Liver (tissue), 9 donors: Measurements from ENCODE around the gene SEZ6L. TPM values are rescaled to one million over a fixed set of nuclear protein-coding genes. Genes with fewer than 3 reads are reported as not detected.

Source experiments
- DNase-seq: peaks from one replicate; pipeline ENCODE4 v3.0.0-alpha.2; 2017; ENCODE audit warnings: low spot score
- H3K27ac ChIP-seq, 2 donors: one replicate each; pipeline ENCODE4 v1.7.0; 2013; ENCODE audit warnings: inconsistent platforms in 2 of 2, low read length in 2 of 2, control low read depth in 1 of 2, low read depth in 1 of 2, mild to moderate bottlenecking in 1 of 2
- H3K27me3 ChIP-seq, 4 donors: one replicate each; pipeline versions ENCODE4 v1.6.1 to v1.7.0; 2013; ENCODE audit warnings: low read length in 3 of 4, inconsistent platforms in 1 of 4, mild to moderate bottlenecking in 1 of 4, moderate library complexity in 1 of 4; ENCODE audit not compliant: control insufficient read depth in 4 of 4, insufficient read depth in 4 of 4
- H3K36me3 ChIP-seq, 4 donors: one replicate each; pipeline versions ENCODE4 v1.6.1 to v1.7.0; 2013; ENCODE audit warnings: low read length in 3 of 4, mild to moderate bottlenecking in 3 of 4, low read depth in 1 of 4, moderate library complexity in 1 of 4; ENCODE audit not compliant: control insufficient read depth in 4 of 4, insufficient read depth in 3 of 4
- H3K4me1 ChIP-seq, 4 donors: one replicate each; pipeline versions ENCODE4 v1.6.1 to v1.7.0; 2013; ENCODE audit warnings: low read length in 3 of 4, mild to moderate bottlenecking in 3 of 4, moderate library complexity in 1 of 4; ENCODE audit not compliant: control insufficient read depth in 4 of 4, insufficient read depth in 4 of 4
- H3K4me3 ChIP-seq, 3 donors: one replicate each; pipeline versions ENCODE4 v1.6.1 to v1.7.0; 2013; ENCODE audit warnings: low read length in 3 of 3, control low read depth in 1 of 3, low read depth in 1 of 3, mild to moderate bottlenecking in 1 of 3
- H3K9ac ChIP-seq, 2 donors: one replicate each; pipeline ENCODE4 v1.7.0; 2013; ENCODE audit warnings: low read length in 2 of 2, mild to moderate bottlenecking in 2 of 2, moderate library complexity in 2 of 2, control low read depth in 1 of 2, low read depth in 1 of 2
- H3K9me3 ChIP-seq, 4 donors: one replicate each; pipeline versions ENCODE4 v1.6.1 to v1.7.0; 2013; ENCODE audit warnings: low read length in 3 of 4; ENCODE audit not compliant: control insufficient read depth in 4 of 4
- CTCF ChIP-seq: fragments of 150-350 bp; IDR thresholded peaks from 2 replicates; pipeline ENCODE4 v1.5.1; 2017; ENCODE audit warnings: improper control_type of control experiment, low read depth, low read length; ENCODE audit not compliant: missing input control
- EGR1 ChIP-seq, 2 donors: IDR thresholded peaks; 2 replicates each; pipeline ENCODE4 v1.6.1; 2016 to 2018; ENCODE audit warnings: antibody characterized with exemption in 2 of 2, low read depth in 2 of 2
- FOXA1 ChIP-seq: IDR thresholded peaks from 2 replicates; pipeline ENCODE4 v1.6.1; 2016; ENCODE audit warnings: antibody characterized with exemption
- FOXA2 ChIP-seq: IDR thresholded peaks from 2 replicates; pipeline ENCODE4 v1.6.1; 2016; ENCODE audit warnings: antibody characterized with exemption
- GABPA ChIP-seq, 2 donors: IDR thresholded peaks in 1 of 2; conservative IDR thresholded peaks in 1 of 2; 2 replicates each; pipeline ENCODE4 v1.6.1; 2016; ENCODE audit warnings: antibody characterized with exemption in 2 of 2, mild to moderate bottlenecking in 1 of 2, moderate library complexity in 1 of 2
- HNF4A ChIP-seq, 2 donors: conservative IDR thresholded peaks; 2 replicates each; pipeline ENCODE4 v1.6.1; 2016; ENCODE audit warnings: antibody characterized with exemption in 2 of 2, mild to moderate bottlenecking in 2 of 2
- HNF4G ChIP-seq: IDR thresholded peaks from 2 replicates; pipeline ENCODE4 v1.6.1; 2016; ENCODE audit warnings: antibody characterized with exemption
- JUND ChIP-seq, 2 donors: IDR thresholded peaks; 2 replicates each; pipeline ENCODE4 v1.6.1; 2016; ENCODE audit warnings: antibody characterized with exemption in 2 of 2
- NR2F2 ChIP-seq: IDR thresholded peaks from 2 replicates; pipeline ENCODE4 v1.6.1; 2016; ENCODE audit warnings: antibody characterized with exemption
- RAD21 ChIP-seq, 2 donors: IDR thresholded peaks; 2 replicates each; pipeline ENCODE4 v1.6.1; 2016; ENCODE audit warnings: antibody characterized with exemption in 2 of 2, mild to moderate bottlenecking in 2 of 2
- RXRA ChIP-seq, 2 donors: IDR thresholded peaks; 2 replicates each; pipeline ENCODE4 v1.6.1; 2017 to 2018; ENCODE audit warnings: antibody characterized with exemption in 2 of 2, mild to moderate bottlenecking in 1 of 2
- SP1 ChIP-seq: IDR thresholded peaks from 2 replicates; pipeline ENCODE4 v1.6.1; 2018; ENCODE audit warnings: antibody characterized with exemption, mild to moderate bottlenecking
- TAF1 ChIP-seq: conservative IDR thresholded peaks from 2 replicates; pipeline ENCODE4 v1.6.1; 2016; ENCODE audit warnings: antibody characterized with exemption, mild to moderate bottlenecking
- YY1 ChIP-seq: IDR thresholded peaks from 2 replicates; pipeline ENCODE4 v1.6.1; 2016; ENCODE audit warnings: antibody characterized with exemption, mild to moderate bottlenecking
- ZBTB33 ChIP-seq: IDR thresholded peaks from 2 replicates; pipeline ENCODE4 v1.6.1; 2016; ENCODE audit warnings: antibody characterized with exemption
- WGBS: extraction: QIAGEN DNeasy Blood & Tissue Kit; methylation state at CpG from one replicate; pipeline ENCODE4 v1.1.7; 2013; 5-methylcytosine and 5-hydroxymethylcytosine counted together
- polyA plus RNA-seq, 2 donors: library from polyadenylated mRNA; stranded (reverse) in 1 of 2; unstranded in 1 of 2; fragments of 200-250 nt in 1 of 2; fragments of >200 nt in 1 of 2; fragmentation: Nextera tagmentation in 1 of 2; extraction: Ambion mirVana in 1 of 2; gene quantifications; one replicate each; pipeline versions ENCODE4 v1.2.1 to v1.2.3, GENCODE V29; 2013 to 2015
- total RNA-seq, 2 donors: library from RNA; depleted of rRNA; stranded (reverse); fragments of >200 nt; gene quantifications; one replicate each; pipeline ENCODE4 v1.2.3, GENCODE V29; 2014
- TF ChIP-seq, protein P1 (sequence below): IDR thresholded peaks from 2 replicates; pipeline ENCODE4 v1.6.1; 2016; ENCODE audit warnings: antibody characterized with exemption
- TF ChIP-seq, protein P2 (sequence below): IDR thresholded peaks from 2 replicates; pipeline ENCODE4 v1.6.1; 2016; ENCODE audit warnings: antibody characterized with exemption, mild to moderate bottlenecking
- TF ChIP-seq, protein P3 (sequence below): IDR thresholded peaks from 2 replicates; pipeline ENCODE4 v1.6.1; 2016; ENCODE audit warnings: antibody characterized with exemption
- donor health status: healthy.
- donor health status: healthy.
- donor health status: healthy.
- donor health status: healthy.
- donor health status: healthy.

Gene SEZ6L
- total and polyA plus RNA-seq, 4 donors = under 0.01 to 0.70 (median 0.08) TPM; not detected in 1

DNA sequence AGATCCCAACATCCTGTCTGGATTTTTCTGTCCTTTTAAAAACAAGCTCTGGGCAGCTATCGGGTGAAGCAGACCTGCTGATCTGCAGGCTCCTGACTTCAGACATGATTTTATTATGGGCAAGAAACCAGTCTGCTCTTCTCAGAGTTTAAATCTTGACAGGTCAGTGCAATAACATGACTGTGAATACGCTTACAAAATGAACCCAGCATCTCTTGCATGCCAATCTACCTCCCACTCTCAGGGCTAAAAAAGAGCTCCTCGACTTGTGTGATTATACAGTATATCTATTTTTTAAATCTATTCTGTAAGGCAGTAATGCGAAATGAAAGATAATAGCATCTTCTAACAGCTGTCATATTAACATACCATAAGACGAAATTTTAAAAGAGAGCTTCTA, 241.1 kb downstream of the SEZ6L start:
- WGBS = 68% methylated on average over 5 of the region's 5 CpGs
- TF ChIP-seq, protein P1, sequence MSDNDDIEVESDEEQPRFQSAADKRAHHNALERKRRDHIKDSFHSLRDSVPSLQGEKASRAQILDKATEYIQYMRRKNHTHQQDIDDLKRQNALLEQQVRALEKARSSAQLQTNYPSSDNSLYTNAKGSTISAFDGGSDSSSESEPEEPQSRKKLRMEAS = no peak
- TF ChIP-seq RAD21 (IDR thresholded peaks at IDR 0.05) (no peak), GABPA (IDR thresholded peaks at IDR 0.05 in 1 of 2, conservative IDR thresholded peaks at IDR 0.05 in 1 of 2) (no peak), HNF4G (no peak), EGR1 (IDR thresholded peaks at IDR 0.05; ENCODE audit: low read depth in 2 of 2) (no peak), FOXA1 (no peak), NR2F2 (no peak), SP1 (no peak), FOXA2 (no peak), TAF1 (no peak), JUND (IDR thresholded peaks at IDR 0.05) (no peak), HNF4A (conservative IDR thresholded peaks at IDR 0.05) (no peak), YY1 (no peak), CTCF (no peak), ZBTB33 (no peak), RXRA (IDR thresholded peaks at IDR 0.05) (no peak)
- TF ChIP-seq, protein P2, sequence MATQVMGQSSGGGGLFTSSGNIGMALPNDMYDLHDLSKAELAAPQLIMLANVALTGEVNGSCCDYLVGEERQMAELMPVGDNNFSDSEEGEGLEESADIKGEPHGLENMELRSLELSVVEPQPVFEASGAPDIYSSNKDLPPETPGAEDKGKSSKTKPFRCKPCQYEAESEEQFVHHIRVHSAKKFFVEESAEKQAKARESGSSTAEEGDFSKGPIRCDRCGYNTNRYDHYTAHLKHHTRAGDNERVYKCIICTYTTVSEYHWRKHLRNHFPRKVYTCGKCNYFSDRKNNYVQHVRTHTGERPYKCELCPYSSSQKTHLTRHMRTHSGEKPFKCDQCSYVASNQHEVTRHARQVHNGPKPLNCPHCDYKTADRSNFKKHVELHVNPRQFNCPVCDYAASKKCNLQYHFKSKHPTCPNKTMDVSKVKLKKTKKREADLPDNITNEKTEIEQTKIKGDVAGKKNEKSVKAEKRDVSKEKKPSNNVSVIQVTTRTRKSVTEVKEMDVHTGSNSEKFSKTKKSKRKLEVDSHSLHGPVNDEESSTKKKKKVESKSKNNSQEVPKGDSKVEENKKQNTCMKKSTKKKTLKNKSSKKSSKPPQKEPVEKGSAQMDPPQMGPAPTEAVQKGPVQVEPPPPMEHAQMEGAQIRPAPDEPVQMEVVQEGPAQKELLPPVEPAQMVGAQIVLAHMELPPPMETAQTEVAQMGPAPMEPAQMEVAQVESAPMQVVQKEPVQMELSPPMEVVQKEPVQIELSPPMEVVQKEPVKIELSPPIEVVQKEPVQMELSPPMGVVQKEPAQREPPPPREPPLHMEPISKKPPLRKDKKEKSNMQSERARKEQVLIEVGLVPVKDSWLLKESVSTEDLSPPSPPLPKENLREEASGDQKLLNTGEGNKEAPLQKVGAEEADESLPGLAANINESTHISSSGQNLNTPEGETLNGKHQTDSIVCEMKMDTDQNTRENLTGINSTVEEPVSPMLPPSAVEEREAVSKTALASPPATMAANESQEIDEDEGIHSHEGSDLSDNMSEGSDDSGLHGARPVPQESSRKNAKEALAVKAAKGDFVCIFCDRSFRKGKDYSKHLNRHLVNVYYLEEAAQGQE = no peak
- TF ChIP-seq, protein P3, sequence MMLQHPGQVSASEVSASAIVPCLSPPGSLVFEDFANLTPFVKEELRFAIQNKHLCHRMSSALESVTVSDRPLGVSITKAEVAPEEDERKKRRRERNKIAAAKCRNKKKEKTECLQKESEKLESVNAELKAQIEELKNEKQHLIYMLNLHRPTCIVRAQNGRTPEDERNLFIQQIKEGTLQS = no peak

More for the DNA sequence above, 241.1 kb downstream of the SEZ6L start:
- H3K4me3 ChIP-seq = no peak overlapping the region
- no peak overlapping the region for H3K9ac ChIP-seq
- H3K9me3 ChIP-seq = peaks cover 2 to 5% (median 3%) of the 10 kb centered on the region in 4 donors
- peaks cover 0 to 15% (median 2%) of the 10 kb centered on the region in 4 donors for H3K27me3 ChIP-seq
- no peak for DNase-seq
- H3K36me3 ChIP-seq = no peaks in the 10 kb centered on the region
- H3K4me1 ChIP-seq = no peaks in the 10 kb centered on the region
- H3K27ac ChIP-seq = no peak overlapping the region
